GM21619 (cell line): ENCODE data around the gene GALNT18.

Experiments used
- ATAC-seq: cut with Tn5 transposase; IDR thresholded peaks from one replicate; pipeline ENCODE4 v1.9.1; 2021; ENCODE audit not compliant: unreplicated experiment

The GALNT18 gene

GRCh38 chr11:11588891-11589290 lies 32.9 kb downstream of the GALNT18 start:
- no peak for ATAC-seq

DNA sequence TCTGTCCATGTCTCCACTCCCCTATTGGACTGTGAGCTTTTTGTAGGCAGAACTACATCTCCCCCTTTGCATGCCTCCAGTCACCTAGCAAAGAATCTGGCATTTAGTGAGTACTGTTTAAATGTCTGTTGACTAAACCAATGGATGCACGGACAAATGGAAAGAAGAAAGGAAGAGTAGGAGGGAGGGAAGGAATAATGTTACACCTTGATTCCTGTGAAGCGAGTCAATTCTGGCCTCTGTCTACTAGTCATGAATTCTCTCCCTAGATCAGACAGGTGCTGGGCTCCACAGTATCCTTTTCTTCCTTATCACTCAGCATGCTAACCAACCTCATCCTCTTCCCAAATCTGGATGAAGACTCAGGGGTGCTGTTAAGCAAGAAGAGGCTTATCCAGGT lies 33.6 kb downstream of the GALNT18 start:
- no peak for ATAC-seq

DNA sequence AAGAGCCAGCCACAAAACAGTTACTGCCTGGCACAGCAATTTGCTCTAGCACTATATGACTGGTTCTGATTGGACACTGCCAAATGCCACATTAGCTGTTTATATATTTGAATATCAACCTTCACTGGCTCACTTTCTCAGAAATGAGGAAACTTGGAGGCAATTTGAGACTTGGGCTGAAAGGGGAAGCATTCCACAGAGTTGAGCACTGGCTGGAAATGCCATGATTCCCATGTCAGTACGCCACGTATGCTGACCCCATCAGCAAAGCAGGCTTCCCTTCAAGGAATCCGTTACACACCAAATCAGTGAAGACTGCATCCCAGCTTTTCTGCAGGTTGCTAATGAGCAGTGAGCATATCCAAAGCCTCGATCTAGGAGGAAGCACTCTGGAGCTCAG lies 34.7 kb downstream of the GALNT18 start:
- no peak for ATAC-seq

DNA sequence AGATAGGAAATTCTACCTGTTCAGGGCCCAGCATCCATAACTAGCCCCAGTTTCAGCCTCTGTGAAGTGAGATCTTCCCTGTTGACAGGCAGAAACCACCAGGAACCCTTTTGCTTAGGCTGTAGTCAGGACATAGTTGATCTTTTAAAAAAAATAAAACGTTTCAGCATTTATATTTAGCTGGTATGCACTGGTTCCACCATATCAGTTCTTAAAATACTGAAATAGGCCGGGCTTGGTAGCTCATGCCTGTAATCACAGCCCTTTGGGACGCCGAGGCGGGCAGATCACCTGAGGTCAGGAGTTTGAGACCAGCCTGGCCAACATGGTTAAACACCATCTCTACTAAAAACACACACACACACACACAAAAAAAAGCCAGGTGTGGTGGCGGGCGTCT lies 35.3 kb downstream of the GALNT18 start:
- no peak for ATAC-seq

GRCh38 chr11:11584937-11585336 lies 36.9 kb downstream of the GALNT18 start:
- ATAC-seq = no peak

DNA sequence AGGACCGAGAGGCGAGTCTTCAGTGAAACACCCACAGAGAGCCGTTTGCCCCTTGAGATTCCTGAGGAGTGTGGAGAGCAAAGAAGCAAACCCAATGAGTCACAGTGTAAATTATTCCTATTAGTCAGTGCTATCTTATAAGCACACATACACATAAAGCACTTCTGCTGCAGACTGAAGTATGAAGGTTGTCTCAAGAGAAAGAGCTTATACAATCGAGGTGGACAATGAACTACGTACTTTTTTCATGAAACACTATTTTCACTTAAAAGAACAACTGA lies 37.3 kb downstream of the GALNT18 start:
- no peak for ATAC-seq

DNA sequence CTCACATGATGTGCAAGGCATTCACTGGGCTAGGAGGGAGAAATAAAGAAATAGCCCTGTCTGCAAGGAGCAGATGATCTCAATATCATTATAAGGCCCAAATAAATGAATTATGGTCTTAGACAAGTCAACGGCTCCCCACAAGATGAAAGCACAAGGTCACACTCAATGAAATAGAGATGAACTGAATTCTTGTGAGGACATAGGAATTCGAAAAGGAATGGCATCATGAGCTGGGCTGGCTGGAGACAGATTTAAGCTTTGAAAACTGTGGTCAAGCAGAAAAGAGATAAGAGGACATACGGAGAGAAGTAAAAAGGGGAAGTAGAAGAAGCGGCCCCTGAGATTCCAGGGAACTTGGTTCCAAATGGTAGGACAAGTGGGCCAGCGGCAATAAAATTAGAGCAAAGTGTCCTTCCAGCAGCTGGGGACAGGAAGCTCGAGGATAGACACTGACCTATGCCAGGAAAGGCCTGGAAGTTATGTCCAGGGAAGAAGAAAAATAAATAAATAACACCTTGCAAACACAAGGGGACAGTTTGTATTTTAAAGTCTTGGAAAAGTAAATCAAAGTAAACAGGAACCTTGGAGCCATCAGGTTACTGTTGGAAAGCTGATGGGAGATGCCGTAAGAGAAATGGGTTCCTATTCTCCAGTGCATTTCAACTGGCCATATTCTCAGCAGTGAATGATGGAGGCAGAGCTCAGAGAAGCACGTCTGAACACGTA lies 37.8 kb downstream of the GALNT18 start:
- ATAC-seq = no peak

GRCh38 chr11:11582011-11582701 lies 39.6 kb downstream of the GALNT18 start:
- no peak for ATAC-seq

DNA sequence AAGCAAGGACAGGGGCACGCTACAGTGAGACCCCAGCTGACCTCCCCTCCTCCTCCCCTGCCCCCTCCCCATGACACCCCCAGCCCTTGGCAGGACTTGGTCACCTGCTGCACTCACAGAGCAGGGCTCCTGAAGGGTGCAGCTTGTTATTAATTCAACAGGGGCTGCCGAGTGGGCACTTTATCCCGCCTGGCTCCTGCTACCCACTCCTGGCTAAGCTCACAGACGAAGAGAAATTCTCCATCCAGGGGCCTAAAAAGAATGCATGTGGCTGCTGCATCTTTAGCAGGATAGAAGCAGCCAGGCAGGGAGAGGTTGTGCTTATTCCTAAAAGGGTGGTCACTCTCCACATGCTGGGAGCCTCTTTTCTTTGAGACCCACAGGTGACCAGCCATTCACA lies 40.3 kb downstream of the GALNT18 start:
- no peak for ATAC-seq

DNA sequence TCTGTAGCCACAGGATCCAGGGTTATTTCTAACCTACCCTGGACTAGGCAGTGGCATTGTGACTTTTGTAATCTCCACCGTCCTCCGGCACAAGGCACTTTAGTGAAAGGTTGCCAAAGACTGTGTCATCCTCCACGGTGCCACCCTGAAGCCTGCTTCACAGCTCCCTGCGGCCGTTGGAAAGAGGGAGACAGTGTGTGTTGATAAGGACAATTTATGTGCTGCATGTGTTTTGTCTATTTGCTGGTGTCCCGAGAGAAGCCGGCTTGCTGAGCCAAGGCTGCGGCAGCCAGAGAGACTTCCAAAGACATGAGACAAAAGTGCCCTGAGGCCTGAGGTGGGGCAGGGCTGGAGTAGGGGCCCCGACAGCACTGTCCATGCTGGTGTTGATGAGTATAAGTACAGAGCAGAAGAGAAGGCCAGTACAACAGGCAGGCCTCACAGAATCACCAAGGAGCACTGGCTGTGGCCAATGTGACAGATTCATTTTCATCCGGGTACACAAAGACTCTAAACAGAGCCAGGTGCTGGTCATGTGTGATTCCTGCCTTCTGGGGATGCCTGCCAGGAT lies 40.9 kb downstream of the GALNT18 start:
- ATAC-seq = no peak

- no peak for ATAC-seq
Observed at GRCh38 chr11:11580012-11580411, 41.8 kb downstream of the GALNT18 start.

GRCh38 chr11:11579012-11579988 lies 42.5 kb downstream of the GALNT18 start:
- no peak for ATAC-seq

DNA sequence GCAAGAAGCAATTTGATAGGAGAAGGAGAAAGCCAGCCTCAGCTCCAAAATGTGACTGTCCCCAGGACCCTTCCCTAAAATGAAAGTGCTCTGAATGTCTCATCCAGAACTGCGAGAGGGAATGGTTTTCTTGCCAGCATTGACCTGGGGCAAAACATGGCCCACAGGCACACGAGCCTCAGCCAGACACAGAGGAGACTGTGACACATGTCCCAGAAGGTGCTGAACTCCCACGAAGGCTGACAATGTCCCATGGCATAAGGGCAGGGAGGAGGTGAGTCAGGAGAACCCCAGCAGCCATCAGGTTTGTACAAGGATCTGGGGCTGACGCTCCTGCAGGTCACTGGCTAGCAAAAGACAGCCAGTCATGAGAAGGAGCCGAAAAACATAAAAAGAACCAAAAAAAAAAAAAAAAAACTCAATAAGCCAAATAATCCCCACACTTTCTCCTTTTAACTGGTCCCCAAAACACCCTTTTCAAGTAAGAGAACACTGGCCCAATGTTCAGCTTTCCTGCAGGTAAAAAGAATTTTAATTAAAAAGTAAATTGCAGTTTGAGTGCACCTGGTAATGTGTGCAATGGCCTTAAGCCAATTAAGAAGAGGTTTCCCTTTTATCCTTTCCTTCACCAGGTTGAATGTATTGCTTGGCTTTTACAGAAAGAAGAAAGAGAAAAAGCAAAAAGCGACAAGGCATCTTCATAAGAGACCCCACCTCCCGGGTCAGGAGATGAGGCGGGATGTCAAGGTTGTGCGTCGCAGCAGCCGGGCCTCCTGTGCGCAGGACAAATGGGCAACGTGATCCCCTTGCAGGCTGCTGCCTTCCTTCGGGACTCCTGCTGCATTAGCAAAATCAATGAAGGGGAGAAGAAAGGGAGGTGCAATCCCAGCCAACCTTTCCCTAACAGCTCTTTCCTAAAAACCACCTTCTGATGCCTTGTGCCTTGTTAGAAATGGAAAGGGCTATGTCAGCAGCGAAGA lies 43.6 kb downstream of the GALNT18 start:
- ATAC-seq = no peak

DNA sequence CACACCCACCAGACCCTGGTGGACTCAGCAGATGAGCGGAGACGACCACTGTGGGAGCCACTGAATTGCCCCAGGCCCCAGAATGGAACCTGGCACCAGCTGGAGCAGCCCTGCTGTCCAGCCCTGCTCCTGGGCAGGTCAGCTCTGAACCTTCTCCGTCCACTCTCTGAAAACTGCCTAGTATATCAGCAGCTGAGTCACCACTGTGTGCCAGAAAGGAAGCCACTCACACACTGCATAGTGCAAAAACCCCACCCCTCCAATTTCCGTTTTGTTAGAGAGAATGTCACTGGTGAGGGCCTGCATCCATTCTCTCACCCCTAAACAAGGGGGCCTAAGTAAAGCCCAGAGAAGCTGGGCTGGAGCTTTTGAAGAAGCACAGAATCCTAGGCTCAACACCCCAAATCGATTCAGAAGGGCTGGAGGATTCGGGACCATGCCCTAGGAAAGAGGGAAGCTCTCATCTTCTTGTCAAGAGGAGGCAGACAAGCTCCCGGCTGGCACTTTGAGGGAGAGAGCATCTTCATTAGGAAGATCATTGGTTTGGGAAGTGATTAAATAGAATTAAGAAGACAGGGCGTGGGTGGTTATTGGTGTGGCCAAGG lies 44.5 kb downstream of the GALNT18 start:
- no peak for ATAC-seq

DNA sequence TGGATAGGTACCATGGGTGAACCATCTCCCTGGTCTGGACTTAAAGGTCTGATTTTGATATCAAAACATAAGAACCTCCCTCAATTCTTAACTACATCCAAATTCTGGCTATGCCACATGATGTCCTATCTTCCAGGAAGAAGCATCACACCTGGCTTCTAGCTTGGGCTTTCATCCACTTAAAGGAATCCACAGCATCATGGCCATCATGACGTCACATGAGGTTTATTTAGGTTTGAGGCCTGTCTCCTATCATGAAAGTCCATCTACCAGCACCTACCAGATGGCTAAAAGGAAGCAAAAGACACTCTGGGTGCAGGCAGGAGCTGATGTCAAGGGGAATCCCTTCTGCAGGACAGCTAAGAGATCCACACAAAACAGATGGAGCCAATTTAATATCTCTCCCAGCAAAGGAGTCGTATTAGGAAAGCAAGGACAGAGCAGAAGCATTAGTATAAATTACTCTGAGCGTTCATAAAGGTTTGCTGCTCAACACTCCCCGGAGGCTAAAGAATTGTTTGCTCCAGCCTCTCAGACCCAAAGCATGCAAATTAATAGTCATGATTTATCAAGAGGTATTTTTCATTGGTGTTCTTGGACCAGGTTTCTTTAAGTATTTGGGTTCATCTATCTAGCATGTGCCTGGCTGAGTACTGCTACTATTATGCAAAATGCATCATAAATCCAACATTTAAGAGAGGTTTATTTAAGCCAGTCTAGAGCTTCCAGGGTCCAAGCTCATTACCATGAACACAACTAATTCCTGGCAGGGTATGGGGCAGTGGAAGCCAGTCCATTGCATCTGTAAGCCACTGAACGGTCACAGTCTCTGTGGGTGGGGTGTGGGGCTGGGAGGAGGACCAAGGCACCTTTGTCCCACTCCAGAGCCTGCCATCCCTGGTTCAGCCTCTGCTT lies 47.2 kb downstream of the GALNT18 start:
- no peak for ATAC-seq

- no peak for ATAC-seq
Observed at GRCh38 chr11:11572386-11572785, 49.4 kb downstream of the GALNT18 start.

DNA sequence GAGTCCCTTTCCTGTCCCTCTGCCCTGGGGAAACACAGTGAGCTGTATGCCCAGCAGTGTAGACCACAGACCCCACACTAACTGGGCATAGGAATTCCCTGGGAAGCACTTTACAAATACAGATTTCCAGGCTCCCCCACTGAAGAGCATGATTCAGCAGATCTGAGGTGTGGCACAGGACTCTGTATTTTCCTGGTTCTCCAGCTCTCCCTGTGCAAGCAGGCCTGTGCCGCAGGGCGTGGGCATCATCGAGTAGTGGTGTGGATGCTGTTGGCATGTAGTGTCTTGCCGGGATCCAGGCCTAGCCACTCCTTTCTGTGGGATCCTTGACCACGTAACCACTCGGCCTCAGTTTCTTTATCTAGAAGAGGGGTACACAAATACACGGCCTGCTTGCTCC lies 49.9 kb downstream of the GALNT18 start:
- no peak for ATAC-seq

DNA sequence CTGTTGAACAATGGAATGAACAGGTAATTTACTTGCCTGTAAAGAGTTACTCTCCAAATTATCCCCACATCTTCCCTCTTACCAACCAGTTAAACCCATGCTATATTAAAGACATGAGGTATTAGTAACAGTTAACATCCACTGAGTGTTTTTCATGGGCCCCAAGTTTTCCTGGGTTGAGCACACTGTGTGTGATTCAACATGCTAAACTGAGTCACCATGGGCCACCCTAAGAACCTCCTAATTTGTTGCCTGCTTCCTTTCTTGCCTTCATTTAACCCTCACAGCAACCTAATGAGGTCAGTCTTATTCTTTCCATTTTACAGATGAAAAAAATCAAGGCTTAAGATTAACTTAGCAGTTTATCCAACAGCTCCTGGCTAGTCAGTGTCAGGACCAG lies 51.0 kb downstream of the GALNT18 start:
- no peak for ATAC-seq

- no peak for ATAC-seq
Observed at GRCh38 chr11:11569936-11570491, 51.8 kb downstream of the GALNT18 start.
